Glomerular endothelial cell (primary cell): Measurements from ENCODE around the gene GCK. TPM values are rescaled to one million over a fixed set of nuclear protein-coding genes. Genes with fewer than 3 reads are reported as not detected.
"Not testable (repeated sequence)": the region's sequence is repeated elsewhere in the genome, so short reads cannot be mapped to it uniquely, and the experiment has no call there.

Experiments used
- DNase-seq: peaks from one replicate; pipeline ENCODE4 v3.0.0-alpha.2; 2011; ENCODE audit warnings: low read depth, low spot score; ENCODE audit errors: extremely low read depth
- total RNA-seq: library from RNA; depleted of rRNA; stranded (reverse); fragments of >200 nt; gene quantifications from 2 replicates; pipeline ENCODE4 v1.2.3, GENCODE V29; 2015

Gene GCK
- total RNA-seq, 1 donor from 2014 or later, result 0.41 TPM

DNA sequence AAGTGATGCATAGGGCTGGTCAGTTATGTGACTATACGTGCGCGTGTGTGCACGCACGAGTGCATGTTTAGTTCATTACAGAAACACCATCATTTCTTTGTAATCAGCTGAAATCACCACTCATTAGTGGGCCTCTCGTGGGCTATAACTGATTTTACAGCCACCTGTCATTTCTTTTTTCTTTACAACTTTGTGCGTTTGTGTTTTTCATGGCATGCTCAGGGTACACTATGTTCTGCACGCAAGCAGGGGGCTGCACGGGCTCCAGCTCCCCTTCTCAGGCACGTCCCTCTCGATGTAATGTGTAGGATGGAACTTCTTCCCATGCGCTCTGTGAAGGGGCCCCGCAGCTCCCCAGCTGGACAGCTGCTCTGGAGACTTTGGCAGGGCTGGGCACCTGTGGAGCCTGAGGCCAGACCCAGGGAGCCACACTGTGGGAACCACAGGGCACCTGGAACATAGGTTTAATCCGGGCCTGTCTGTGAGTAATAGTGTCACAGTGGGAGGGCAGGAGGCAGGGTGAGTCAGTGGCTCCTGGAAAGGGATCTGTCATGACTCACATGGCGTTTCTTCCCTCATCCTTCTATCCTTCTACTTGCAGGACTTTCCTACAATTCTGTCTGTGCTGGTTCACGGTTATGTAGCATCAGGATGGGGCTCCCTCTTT is 4.9 kb downstream of the GCK start:
- no peak for DNase-seq

DNA sequence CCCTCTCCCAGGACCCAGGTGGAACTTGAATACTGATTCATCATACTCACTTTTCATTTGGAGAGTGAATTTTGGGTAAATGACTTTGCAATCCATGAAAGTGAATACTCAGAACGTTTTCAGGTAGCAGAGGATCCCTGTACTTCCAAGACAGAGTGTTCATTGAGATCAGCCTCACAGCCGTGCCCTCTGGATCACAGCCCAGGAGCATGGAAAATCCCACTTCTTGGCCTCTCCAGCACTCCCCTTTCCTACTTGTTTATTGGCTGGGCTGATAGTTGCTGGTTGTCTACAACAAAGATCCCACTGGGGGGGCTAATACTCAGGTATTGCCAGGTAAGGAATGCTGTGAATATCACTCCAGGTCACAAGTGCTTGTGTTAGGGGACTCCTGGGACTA is 5.9 kb downstream of the GCK start:
- no peak for DNase-seq

DNA sequence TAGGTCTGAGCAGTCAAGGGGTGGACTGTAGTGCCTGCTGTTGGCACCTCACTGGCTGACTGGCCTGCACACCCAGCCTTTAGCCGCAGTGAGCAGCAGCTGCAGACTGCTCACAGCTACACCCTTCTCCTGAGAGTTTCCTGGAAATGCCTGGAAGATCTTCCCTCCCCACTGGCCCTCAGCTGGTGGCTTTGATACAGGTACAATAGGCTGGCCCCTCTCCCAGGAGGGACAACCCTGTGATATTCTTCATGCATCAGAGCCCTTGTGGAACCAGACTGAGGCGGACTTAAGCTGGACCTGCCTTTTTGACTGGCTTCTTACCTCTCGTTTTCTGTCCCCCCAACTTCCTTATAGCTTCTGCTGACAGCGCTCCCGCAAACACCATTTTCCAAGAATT is 6.4 kb downstream of the GCK start:
- no peak for DNase-seq

DNA sequence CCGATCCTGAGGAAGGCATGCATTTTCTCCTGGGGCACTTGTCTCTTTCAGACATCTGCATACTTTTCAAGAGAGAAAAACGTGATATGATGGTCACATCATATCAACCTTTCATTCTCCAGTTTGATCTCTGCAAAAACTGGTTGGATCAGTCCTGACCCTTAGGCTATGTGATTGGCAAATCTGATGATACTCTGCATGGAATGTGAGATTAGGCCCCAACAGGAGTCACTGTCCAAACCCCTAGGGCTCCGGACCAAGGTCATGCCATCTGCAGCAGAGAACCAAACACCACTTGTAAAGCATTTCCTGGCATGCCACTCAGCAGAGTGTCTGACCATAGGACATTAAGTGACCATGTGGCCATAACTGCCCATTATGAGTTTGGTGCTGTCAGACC is 8.6 kb downstream of the GCK start:
- DNase-seq, result no peak

DNA sequence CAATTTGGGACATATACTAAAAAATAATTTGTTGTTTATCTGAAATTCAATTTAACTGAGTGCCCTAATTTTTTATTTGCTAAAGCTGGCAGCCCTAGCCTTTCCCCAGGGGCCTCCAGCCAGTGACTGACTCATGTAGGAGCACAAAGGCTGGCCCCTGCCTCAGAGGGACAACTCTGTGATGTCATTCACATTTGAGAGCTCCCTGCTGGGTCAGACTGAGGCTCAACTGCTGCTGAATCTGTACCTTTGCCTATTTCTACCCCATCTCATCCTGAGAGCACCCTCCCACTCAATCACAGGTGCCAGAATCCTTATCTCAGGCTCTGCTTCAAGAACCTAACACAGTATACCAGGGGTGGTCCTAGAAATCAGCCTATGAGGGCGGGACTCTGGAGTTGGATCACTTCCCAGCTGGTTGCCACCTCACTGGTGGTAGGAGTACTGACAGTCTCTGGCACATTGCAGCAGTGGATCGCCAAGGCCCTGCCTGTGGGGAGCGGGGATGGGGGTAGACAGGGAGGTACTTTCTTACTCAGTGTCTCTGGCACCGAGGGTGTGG is 11.6 kb downstream of the GCK start:
- no peak for DNase-seq

DNA sequence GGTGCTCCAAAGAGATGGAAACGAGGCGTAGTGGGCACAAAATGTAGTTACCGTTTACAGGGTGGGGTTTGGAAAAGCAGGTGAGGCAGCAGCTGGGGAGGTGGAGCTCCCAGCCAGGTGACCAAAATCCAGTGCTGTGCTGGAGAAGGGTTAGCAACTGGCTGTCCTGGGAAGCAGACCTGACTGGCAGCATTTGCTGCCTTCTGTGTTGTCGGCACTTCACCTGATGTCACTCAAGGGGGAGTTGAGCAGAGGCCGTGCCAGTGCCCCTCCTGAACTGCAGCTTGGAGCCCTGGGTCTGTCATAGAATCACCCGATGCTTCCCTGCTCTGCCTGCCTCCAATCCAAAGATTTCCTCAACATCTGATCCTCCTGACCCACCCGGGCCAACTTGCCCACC is 12.8 kb downstream of the GCK start:
- no peak for DNase-seq

DNA sequence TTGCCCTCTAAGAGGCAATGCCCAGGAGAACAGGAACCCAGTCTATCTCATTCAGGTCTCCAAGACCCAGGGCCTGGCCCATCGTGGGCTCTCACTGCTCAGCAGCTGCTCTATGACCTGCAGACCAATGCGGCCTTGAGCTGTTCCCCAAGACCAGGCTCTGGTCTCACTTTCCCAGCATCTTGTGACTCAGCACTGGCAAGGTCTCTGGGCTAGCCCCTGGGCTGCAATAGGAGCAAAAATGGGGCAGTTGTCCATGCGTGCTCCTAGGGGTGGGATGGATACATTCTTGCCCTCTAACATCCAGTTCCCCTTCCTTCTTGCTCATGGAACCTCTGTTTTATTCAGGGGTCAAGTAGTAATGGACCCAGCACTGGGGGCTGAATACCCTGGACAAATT is 13.5 kb downstream of the GCK start:
- DNase-seq, result no peak

DNA sequence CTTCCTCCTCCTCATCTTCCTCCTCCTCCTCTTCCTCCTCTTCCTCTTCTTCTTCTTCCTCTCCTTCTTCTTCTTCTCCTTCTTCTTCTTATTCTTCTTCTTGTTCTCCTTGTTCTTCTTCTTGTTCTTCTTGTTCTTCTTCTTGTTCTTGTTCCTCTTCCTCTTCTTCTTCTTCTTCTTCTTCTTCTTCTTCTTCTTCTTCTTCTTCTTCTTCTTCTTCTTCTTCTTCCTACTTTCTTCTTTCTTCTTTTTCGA is 14.6 kb downstream of the GCK start:
- DNase-seq, result not testable (repeated sequence)

DNA sequence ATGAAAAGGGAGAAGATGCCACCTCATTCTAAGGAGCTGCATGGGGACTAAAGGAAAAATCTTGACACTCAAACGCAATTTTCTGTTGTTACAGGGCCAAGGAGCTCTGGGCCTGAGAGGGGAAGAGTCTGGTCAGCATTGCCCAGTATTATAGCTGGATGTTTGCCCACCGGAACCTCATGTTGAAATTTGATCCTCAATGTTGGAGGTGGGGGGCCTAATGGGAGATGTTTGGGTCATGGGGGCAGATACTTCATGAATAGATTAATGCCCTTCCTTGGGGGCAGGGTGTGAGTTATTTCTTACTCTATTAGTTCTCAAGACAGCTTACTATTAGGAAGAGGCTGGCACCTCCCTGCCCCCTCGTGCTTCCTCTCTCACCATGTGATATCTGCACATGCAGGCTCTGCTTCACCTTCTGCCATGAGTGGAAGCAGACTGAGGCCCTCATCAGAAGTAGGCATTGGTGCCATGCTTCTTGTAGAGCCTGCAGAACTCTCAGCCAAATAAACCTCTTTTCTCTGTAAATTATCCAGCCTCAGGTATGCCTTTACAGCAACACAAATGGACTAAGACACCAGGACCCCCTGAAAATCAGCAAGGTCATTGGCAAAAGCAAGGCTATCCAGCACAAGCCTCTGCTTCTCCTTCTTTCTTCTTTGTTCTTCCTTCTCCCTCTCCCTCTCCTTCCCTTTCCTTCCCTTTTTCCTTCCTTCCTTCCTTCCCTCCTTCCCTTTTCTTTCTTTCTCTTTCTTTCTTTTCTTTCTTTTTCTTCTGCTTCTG is 15.1 kb downstream of the GCK start:
- no peak for DNase-seq

DNA sequence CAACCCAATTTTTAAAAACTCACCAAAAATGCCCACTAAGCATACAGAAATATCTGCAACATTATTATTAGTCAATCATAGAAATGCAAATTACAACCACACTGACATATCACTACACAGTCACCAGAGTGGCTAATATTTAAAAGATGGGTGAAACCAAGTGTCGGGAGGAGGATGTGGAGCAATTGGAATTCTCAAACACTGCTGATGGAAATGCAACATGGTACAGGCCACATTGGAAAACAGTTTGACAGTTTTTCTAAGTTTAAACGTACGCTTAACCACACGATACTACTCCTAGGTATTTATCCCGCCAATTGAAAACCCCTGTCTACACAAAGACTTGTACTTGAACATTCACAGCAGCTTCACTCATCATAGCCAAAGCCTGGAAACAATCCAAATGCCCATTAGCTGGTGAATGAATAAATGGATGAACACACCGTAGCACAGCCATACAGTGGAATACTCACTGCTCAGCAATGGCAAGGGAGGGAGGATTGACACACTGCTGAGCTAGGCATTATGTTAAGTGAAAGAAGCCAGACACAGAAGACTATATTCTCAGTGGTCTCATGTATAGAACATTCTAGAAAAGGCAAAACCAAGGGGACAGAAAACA is 16.3 kb downstream of the GCK start:
- DNase-seq, result no peak

DNA sequence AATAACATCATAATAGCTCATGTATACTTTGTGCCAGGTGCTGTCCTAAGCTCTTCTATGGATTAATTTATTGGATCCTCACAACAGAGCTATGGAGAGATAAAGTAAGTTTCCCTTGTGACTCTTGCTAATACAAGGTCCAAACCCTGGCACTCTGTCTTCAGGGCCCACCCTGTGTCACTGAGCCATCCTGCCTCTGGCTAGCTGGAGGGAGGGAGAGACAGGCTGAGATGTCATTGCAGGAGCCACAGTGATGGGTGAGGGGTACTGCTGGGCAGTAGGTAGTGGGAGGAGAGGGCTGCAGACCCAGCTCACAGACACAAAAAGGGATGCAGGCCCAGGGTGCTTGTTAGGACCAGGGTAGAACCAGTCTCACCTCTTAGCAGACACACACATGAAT is 16.9 kb downstream of the GCK start:
- DNase-seq, result no peak

DNA sequence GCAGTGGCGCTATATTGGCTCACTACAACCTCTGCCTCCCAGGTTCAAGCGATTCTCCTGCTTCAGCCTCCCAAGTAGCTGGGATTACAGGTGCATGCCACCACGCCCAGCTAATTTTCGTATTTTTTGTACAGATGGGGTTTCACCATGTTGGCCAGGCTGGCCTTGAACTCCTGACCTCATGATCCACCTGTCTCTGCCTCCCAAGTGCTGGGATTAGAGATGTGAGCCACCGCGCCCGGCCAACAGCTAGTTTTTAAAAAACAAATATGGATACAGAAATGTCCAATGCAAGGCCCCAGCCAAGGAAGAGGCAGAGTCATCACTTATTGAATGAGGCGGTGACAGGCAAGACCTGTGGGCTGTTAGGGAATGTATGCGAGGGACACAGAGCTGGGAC is 17.3 kb downstream of the GCK start:
- DNase-seq, result not testable (repeated sequence)

DNA sequence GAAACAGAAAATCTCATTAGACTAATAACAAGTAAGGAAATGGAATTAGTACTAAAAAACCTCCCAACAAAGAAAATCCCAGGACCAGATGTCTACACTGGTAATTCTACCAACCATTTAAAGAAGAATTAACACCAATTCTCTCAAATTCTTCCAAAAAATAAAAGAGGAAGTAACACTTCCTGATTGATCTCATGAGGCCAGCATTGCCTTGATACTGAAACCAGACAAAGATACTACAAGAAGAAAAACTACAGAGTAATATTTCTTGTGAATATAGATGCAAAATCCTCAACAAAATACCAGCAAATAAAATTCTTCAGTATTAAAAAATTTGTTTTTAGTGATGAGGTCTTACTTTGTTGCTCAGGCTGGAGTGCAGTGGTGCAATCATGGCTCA is 21.3 kb downstream of the GCK start:
- no peak for DNase-seq

DNA sequence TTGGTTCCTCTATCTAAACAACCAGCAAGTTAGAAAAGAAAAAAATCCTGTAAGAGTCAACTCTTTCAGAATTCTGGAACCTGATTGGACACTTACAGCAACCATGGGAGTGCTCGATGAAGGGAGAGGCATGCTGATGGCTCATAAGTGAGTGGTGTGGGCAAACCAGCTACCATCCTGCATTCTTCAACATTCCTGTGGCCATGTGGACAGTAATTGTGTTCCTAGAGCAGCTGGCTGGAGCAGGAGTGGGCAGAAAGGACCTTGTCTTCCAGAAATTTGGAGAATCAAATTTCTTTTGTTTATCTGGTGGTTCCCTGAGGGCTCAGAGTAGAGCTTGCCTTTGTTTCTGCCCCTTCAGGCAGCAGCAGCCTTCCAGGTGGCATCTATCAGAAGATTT is 25.6 kb downstream of the GCK start:
- DNase-seq, result no peak

DNA sequence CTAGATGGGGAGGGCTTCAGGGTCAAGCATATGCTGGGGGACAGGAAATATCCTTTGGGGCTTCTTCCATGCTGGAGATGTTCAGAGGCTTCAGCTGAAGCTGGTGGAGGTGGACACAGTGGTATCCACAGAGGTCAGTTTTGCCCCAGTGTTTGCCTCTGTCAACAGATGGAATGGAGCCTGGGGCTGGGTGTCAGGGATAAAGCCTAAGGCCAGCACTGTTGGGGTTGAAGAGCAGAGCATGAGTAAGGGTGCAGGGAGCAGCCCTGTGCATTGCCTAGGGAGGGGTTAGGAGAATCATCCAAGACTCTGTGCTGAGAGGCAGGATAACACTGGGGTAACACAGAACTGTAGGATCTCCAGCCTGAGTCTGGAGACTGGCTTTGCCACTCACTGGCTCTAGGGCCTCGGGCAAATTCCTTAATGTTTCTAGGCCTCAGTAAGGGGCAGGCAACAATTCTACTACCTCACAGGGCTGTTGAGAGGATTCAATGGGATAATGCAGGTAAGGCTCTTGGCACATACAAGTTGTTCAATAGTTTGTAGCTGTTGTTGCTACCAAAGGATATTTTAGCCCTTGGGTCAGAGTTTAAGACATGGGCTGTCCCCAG is 26.3 kb downstream of the GCK start:
- no peak for DNase-seq

DNA sequence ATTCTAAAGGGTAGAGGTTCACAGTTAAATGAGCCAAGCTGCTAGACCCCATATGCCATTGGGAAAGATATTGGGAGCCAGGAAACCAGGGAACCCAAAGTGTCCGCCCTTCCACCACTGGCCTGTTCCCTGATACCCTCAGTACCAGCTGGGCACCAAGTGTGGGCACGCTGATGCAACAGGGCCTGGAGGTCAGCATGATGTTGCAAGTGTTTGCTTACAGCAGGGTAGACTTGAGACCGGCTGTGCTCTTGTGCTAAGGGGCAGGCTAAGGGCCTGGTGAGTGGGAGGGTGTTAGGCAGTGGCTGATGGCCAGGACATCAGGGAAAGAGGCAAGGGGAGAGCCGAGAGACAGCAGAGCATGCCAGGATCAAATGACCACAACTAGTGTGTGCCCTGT is 27.1 kb downstream of the GCK start:
- no peak for DNase-seq

DNA sequence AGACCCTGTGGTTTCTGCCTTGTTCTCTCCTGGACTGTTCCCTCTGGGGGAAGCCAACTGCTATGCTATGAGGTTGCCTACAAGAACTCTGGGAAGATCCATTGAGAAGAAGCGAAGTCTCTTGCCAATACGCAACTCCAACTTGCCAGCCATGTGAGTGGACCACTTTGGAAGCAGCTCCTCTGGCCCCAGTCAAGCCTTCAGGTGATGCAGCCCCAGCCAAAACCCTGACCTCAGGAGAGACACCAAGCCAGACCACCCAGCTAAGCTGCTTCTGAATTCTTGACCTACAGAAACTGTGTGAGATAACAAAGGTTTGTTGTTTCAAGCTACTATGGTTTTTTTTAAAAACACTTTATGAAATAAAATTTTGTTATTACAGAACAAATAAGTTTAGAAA is 27.9 kb downstream of the GCK start:
- no peak for DNase-seq

DNA sequence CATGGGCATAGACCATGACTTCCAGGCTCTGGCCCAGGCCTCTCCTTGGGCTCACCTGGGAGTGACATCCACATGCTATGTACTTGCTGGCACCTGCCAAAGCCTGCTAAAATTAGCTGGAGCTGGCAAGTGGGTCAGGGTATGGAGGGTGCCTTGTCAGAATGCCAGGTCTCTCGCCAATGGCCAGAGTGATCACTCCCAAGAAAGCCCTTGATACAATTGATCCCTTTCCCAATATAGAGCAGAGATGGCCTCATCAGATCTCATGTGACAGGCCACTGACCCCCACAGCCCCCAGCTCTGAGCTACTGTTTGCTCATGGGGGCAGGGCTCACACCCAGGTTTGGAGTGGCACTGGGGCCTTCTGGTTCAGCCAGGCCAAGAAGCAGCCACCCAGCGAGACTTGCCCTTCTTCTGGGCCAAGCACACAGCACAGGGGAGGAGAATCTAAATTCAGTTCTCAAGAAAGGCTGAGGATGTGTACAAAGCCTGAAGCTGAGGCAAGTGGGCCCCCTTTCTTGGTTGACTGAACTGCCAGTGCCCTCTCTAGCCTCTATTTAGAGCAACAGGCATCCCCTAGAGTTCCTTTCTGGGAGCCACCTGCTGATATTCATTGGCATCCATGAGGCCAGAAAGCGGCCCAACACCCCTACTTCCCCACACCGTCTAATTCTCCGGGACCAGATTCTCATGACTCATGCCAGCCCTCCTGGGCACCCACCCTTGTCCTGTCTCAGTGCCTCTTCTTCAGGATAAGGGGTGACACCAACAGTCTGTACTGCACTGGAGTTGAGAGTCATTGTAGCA is 29.2 kb downstream of the GCK start:
- no peak for DNase-seq

DNA sequence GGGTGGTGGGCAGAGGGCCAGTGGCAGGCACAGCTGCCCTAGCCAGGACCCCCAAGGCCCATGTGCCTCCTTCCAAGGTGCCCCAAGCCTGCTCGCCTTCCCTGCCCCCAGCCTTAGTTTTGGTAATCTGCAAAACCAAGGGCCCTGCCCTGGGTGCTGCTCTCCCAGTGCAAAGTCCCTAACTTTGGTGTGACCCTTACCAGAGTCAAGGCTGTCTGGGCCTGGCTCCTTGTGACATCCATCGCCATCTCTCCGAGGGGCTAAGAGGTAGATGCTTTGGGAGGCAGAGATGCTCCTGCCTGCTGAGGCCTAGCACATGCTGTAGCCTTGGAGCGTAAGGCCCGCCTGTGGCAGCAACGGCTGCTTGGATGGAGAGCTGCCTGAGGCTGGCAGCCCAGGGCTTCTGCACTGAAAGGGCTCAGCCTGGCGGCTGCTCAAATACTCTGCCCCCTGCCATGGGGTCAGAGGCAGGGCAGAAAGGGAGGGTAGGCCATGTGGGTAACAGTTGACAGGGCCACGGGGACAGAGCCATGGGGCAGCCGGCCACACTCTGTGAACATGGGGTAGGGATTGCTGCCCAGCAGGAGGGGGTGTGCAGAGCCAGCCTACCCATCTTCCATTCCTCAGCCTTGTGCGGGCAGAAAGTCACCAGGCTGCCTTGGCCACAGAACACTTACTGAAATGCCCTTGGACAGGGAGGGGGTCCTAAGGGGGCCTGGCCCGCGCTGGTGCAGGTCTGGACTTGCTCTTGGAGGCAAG is 30.2 kb downstream of the GCK start:
- DNase-seq, result no peak
